Kidney epithelial cell (primary cell): ENCODE results near the gene BTBD9. TPM values are rescaled to one million over a fixed set of nuclear protein-coding genes. Genes with fewer than 3 reads are reported as not detected.

ENCODE experiments used
- DNase-seq: peaks from one replicate; pipeline ENCODE4 v3.0.0-alpha.2; 2010; ENCODE audit warnings: low read depth
- H3K27me3 ChIP-seq: 2 replicates; pipeline ENCODE4 v1.6.0; 2011; ENCODE audit warnings: low read length; ENCODE audit not compliant: control insufficient read depth, insufficient read depth
- H3K36me3 ChIP-seq: 2 replicates; pipeline ENCODE4 v1.5.1; 2011; ENCODE audit warnings: low read length; ENCODE audit not compliant: control insufficient read depth, insufficient read depth
- H3K4me3 ChIP-seq: 2 replicates; pipeline ENCODE4 v1.5.1; 2011; ENCODE audit warnings: low read depth, mild to moderate bottlenecking, control low read depth, low read length
- total RNA-seq: library from RNA; depleted of rRNA; stranded (reverse); fragments of >200 nt; gene quantifications from 2 replicates; pipeline ENCODE4 v1.2.3, GENCODE V29; 2015
- TF ChIP-seq, protein P1 (sequence below): IDR thresholded peaks from 2 replicates; pipeline ENCODE4 v1.5.1; 2011; ENCODE audit warnings: mild to moderate bottlenecking, moderate library complexity, low read length, control low read depth, inconsistent platforms; ENCODE audit not compliant: insufficient read depth, poor library complexity, severe bottlenecking

Gene BTBD9
- total RNA-seq, 1 donor from 2014 or later: 7.3 TPM

DNA sequence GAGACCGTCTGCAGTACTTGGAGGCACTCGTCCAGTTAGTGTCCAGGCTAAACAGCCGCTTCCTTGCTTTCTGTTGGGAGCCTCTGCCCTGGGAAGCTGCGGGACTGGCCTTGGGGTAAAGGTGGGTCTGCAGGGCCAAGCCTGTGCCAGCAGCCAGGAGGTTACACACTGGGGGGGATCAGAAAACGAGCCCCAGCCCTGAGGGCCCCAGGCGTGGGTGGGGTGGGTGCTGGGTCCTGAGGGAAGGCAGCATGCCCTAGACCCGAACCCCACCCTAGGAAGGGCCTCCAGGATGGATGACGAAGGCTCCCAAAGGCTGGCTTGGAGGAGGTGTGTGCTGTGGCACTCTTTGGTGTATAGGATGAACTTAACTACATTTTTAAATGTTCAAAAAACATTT is 485.0 kb downstream of the BTBD9 start:
- H3K27me3 ChIP-seq: no peaks in the 10 kb centered on the region
- TF ChIP-seq, protein P1, sequence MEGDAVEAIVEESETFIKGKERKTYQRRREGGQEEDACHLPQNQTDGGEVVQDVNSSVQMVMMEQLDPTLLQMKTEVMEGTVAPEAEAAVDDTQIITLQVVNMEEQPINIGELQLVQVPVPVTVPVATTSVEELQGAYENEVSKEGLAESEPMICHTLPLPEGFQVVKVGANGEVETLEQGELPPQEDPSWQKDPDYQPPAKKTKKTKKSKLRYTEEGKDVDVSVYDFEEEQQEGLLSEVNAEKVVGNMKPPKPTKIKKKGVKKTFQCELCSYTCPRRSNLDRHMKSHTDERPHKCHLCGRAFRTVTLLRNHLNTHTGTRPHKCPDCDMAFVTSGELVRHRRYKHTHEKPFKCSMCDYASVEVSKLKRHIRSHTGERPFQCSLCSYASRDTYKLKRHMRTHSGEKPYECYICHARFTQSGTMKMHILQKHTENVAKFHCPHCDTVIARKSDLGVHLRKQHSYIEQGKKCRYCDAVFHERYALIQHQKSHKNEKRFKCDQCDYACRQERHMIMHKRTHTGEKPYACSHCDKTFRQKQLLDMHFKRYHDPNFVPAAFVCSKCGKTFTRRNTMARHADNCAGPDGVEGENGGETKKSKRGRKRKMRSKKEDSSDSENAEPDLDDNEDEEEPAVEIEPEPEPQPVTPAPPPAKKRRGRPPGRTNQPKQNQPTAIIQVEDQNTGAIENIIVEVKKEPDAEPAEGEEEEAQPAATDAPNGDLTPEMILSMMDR: no peak
- no peak overlapping the region for H3K4me3 ChIP-seq
- peaks cover 1% of the 10 kb centered on the region for H3K36me3 ChIP-seq
- DNase-seq: no peak

DNA sequence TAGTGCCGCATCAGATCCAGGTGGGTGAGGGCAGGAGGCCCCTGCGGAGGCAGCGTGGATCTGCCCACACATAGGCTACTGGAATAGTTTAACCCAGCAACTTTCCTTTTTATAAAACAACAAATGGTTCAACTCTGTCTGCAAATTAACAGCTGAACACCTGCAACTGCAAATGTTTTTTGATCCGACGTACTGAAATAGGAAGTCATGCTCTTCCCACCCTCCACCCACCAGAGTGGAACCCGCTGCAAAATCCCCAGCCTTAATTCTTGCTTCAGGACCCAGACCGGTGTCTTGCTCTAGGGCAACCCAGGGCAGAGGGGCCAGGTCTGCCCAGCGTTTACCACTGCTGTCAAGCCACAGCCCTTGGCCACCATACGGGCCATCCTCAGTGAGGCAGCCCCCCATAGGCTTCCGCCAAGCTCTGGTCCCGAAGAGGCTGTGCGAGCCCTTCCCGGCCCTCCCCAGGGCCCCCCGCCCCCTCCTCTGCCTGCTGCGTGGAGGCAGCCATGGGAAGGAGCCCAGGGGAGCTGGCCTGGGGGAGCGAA is 485.9 kb downstream of the BTBD9 start:
- DNase-seq: no peak
- Histone ChIP-seq H3K27me3 (no peaks in the 10 kb centered on the region), H3K4me3 (no peak overlapping the region), H3K36me3 (peaks cover 1% of the 10 kb centered on the region)
- TF ChIP-seq, protein P1: no peak

DNA sequence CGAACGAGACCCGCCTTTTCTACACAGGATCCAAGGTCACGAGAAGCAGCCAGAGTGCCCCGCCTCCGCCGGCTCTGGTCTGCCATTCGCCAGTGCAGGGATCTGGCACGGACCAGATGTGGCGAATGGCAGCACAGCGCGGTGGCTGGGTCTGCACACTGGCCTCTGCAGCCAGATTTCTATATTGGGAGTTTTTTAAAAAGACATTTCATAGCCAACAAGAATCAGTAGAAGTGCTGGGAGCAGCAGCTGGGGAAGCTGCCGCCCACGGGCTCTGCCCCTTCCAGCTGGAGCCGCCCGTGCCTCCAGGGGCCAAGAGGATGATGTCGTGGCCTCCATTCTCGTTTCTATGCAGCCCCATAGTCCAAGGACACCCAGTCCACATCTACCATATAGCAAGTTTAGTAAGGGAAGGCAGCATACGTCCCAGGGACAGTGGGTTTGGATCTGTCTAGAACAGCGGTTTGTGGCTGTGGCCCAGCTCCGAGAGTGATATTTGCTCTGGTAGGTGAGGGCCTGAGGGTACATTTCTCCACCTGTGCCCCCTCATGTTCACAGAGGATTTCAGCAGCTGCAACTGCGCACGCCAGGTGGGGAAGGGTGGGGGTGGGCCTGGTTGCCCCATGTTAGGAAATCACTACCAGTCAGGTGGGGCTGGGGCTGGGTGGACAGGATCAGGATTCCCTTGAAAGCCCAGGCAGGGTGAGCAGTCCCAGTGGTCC is 486.5 kb downstream of the BTBD9 start:
- Histone ChIP-seq H3K36me3 (peaks cover 1% of the 10 kb centered on the region), H3K27me3 (no peaks in the 10 kb centered on the region), H3K4me3 (no peak overlapping the region)
- TF ChIP-seq, protein P1: no peak
- DNase-seq: no peak

DNA sequence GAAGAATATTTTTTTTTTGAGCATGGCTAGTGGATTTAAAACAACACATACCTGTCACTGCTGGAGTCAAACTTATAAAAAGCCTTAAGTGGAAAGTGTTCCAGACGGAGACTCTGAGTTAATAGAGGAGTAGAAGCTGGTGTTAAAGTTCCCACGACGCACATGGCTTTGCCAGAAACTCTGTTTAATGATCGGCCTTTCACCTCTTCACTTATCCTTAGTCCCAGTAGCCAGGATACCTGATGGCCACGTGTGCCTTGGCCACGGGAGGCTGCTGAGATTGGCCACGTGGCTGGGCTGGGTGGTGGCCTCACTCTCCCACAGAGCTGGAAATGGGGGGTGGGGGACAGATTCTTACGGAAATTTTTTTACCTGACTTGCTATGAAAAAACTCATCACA is 487.1 kb downstream of the BTBD9 start:
- Histone ChIP-seq H3K36me3 (peaks cover 1% of the 10 kb centered on the region), H3K27me3 (no peaks in the 10 kb centered on the region), H3K4me3 (no peak overlapping the region)
- DNase-seq: no peak
- TF ChIP-seq, protein P1: no peak

DNA sequence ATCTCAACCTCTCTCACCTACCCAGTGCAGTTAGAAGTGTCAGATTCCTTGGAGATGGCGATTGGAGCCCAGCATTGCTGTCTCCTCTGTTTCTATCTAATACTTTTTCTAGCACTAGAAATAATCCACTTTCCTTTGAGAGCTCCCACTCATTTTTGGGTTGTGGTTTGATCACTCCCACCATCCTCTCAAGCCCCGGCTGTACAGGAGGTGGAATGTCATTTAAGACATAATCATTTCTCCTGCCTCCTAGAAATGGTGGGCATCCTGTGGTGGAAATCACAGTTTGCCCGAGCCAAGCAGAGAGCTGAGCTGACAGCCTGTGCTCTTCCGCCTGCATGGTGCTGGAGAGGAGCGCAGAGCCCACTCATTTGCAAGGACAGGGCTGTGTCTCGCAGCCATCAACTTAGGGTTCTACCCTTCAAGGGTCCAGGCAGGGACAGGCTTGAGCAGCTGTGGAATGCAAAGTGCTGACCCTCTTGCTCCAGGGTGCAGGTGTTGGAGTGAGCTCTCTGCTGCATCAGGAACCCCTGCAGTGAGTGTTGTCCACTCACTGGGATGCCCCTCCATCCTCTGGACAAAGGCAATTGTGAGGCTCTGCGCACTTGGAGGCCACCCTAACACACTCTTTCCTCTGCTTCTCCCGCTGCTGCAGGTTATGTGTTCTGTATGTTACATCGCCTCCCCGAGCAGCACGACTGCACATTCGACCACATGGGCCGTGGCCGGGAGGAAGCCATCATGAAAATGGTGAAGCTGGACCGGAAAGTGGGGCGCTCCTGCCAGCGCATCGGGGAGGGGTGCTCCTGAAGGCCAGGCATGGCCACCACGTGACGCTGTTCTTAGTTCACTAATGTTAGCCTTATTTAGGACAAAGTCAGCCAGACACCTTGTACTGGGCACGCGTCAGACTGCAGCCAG is 487.9 kb downstream of the BTBD9 start:
- H3K36me3 ChIP-seq: peaks cover 1% of the 10 kb centered on the region
- H3K27me3 ChIP-seq: no peaks in the 10 kb centered on the region
- TF ChIP-seq, protein P1: no peak
- no peak overlapping the region for H3K4me3 ChIP-seq
- DNase-seq: no peak
